Tibial artery (tissue), 4 donors: ENCODE data around the gene PXMP4.

ENCODE experiments used
- DNase-seq, 2 donors: peaks; one replicate each; pipeline ENCODE4 v3.0.0-alpha.2; 2019
- H3K27ac ChIP-seq, 2 donors: fragments of 200-600 bp; sonication (generic) in 1 of 2; 1 replicate in 1 of 2; 2 replicates in 1 of 2; pipeline ENCODE4 v1.5.1; 2018 to 2019; ENCODE audit warnings: mild to moderate bottlenecking in 1 of 2
- H3K27me3 ChIP-seq, 2 donors: fragments of 200-600 bp; sonication (generic) in 1 of 2; one replicate each; pipeline versions ENCODE4 v1.5.1 to v1.6.0; 2016 to 2019
- H3K36me3 ChIP-seq, 3 donors: fragments of 200-600 bp; sonication (generic) in 2 of 3; one replicate each; pipeline ENCODE4 v1.5.1; 2016 to 2019; ENCODE audit warnings: mild to moderate bottlenecking in 2 of 3
- H3K4me1 ChIP-seq, 4 donors: fragments of 200-600 bp; sonication (generic) in 2 of 4; 1 replicate in 3 of 4; 2 replicates in 1 of 4; pipeline ENCODE4 v1.5.1; 2016 to 2019
- H3K4me3 ChIP-seq, 2 donors: fragments of 200-600 bp; sonication (generic) in 1 of 2; 1 replicate in 1 of 2; 2 replicates in 1 of 2; pipeline ENCODE4 v1.5.1; 2018 to 2019; ENCODE audit warnings: mild to moderate bottlenecking in 2 of 2
- H3K9me3 ChIP-seq, 3 donors: fragments of 200-600 bp; sonication (generic) in 1 of 3; one replicate each; pipeline ENCODE4 v1.5.1; 2016 to 2019
- CTCF ChIP-seq, 2 experiments: fragments of 200-600 bp in 1 of 2; fragments of 450-650 bp in 1 of 2; IDR thresholded peaks; one replicate each; pipeline ENCODE4 v1.5.1; 2017 to 2019; ENCODE audit warnings: antibody characterized with exemption in 2 of 2, mild to moderate bottlenecking in 1 of 2, moderate library complexity in 1 of 2
- intact Hi-C: fragments of 100-400 bp; cut with DNase I; formaldehyde crosslinking; loops from one replicate; pipeline ENCODE4 v1.15.0; 2023; ENCODE audit warnings: low total_unique reads

PXMP4 gene

DNA sequence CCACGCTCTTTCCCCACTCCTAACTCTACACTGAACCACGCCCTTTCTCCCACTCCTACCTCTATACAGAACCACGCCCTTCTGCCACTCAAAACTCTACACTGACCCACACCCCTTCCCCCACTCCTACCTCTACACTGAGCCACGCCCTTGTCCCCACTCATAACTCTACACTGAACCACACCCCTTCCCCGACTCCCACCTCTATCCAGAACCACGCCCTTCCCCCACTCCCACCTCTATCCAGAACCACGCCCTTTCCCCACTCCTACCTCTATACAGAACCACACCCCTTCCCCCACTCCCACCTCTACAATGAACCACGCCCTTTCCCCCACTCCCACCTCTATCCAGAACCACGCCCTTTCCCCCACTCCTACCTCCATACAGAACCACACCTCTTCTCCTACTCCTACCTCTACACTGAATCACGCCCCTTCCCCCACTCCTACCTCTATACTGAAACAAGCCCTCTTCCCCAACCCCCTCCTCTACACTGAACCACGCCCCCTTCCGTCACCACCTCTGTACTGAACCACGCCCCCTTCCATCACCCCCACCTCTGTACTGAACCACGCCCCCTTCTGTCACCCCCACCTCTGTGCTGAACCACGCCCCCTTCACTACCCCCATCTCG lies 10.1 kb downstream of the PXMP4 start:
- Histone ChIP-seq H3K27ac (no peak overlapping the region), H3K9me3 (no peaks in the 10 kb centered on the region), H3K36me3 (peaks cover 34 to 64% (median 43%) of the 10 kb centered on the region in 3 donors), H3K27me3 (no peaks in the 10 kb centered on the region), H3K4me3 (no peak overlapping the region), H3K4me1 (no peaks in the 10 kb centered on the region)
- no peak for DNase-seq
- intact Hi-C loops = no loop called here
- TF ChIP-seq CTCF (IDR thresholded peaks at IDR 0.05) = no peak

- DNase-seq = no peak
- no peaks in the 10 kb centered on the region for H3K9me3 ChIP-seq
- no peaks in the 10 kb centered on the region for H3K27me3 ChIP-seq
- no peaks in the 10 kb centered on the region for H3K4me1 ChIP-seq
- TF ChIP-seq CTCF (IDR thresholded peaks at IDR 0.05) = no peak
- intact Hi-C loops = no loop called here
- H3K36me3 ChIP-seq = peaks cover 32 to 59% (median 43%) of the 10 kb centered on the region in 3 donors
- H3K4me3 ChIP-seq = no peak overlapping the region
- no peak overlapping the region for H3K27ac ChIP-seq
These were observed 10.7 kb downstream of the PXMP4 start for GRCh38 chr20:33709398-33709797.

- Histone ChIP-seq H3K9me3 (no peaks in the 10 kb centered on the region), H3K4me3 (no peak overlapping the region), H3K36me3 (peaks cover 25 to 46% (median 27%) of the 10 kb centered on the region in 3 donors), H3K27ac (no peak overlapping the region), H3K27me3 (no peaks in the 10 kb centered on the region), H3K4me1 (no peaks in the 10 kb centered on the region)
- TF ChIP-seq CTCF (IDR thresholded peaks at IDR 0.05) = no peak
- DNase-seq = no peak
- intact Hi-C loops = no loop called here
These were observed 12.4 kb downstream of the PXMP4 start for GRCh38 chr20:33707668-33708067.

DNA sequence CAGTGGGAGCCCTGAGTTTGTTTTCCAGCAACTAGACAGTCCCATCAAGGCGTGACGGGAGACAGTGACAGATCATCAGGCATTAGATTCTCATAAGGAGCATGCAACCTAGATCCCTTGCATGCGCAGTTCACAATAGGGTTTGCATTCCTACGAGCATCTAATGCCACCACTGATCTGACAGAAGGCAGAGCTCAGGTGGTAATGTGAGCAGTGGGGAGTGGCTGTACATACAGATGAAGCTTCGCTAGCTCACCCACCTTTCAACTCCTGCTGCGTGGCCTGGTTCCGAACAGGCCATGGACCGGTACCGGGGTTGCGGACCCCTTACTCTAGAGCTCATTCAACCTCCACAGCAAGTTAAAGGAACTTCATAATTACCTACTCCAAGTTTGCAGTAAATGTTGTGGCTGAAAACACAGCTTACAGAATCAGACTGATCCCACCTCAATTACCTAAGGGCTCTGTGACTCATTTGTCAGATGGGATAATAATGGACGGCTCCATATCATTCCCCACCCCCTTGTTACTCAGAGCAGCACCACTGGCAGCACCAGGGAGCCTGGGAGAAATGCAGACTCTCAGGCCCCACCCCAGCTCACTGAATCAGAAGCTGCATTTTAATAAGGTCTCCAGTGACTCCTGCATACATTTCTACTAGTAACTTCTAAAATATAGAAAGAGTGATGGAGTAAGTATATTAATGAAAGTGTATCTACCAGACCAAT lies 15.7 kb downstream of the PXMP4 start:
- no peaks in the 10 kb centered on the region for H3K9me3 ChIP-seq
- no peak for TF ChIP-seq CTCF (IDR thresholded peaks at IDR 0.05)
- H3K4me1 ChIP-seq = no peaks in the 10 kb centered on the region
- intact Hi-C loops = no loop called here
- H3K27ac ChIP-seq = no peak overlapping the region
- no peaks in the 10 kb centered on the region for H3K27me3 ChIP-seq
- H3K36me3 ChIP-seq = peaks cover 7 to 23% (median 20%) of the 10 kb centered on the region in 3 donors
- no peak for DNase-seq
- no peak overlapping the region for H3K4me3 ChIP-seq

- intact Hi-C loops = no loop called here
- no peak overlapping the region for H3K27ac ChIP-seq
- no peaks in the 10 kb centered on the region for H3K27me3 ChIP-seq
These were observed 16.5 kb downstream of the PXMP4 start for GRCh38 chr20:33703498-33704137.

More at GRCh38 chr20:33703498-33704137, 16.5 kb downstream of the PXMP4 start:
- no peak for TF ChIP-seq CTCF (IDR thresholded peaks at IDR 0.05)
- Histone ChIP-seq H3K9me3 (no peaks in the 10 kb centered on the region), H3K4me3 (no peak overlapping the region), H3K4me1 (no peaks in the 10 kb centered on the region), H3K36me3 (peaks cover 7 to 23% (median 20%) of the 10 kb centered on the region in 3 donors)
- DNase-seq = no peak
